A673 (cell line): ENCODE results near the gene HNF4A. TPM values are rescaled to one million over a fixed set of nuclear protein-coding genes. Genes with fewer than 3 reads are reported as not detected.
"Not testable (repeated sequence)": the region's sequence is repeated elsewhere in the genome, so short reads cannot be mapped to it uniquely, and the experiment has no call there.

Experiments
- BruUV-seq: library from RNA; stranded (reverse); fragments of 400-500 nt; replicated peaks from 2 replicates; lab custom pipeline; 2021; lab: Mats Ljungman, UMichigan
- CTCF ChIA-PET: fragments of 300-600 bp; sonication (Branson Sonifier 250); formaldehyde crosslinking; loops from one replicate; lab custom pipeline; 2022; ENCODE audit warnings: antibody characterized with exemption; lab: Charles Lee
- POLR2A ChIA-PET: fragments of 300-600 bp; sonication (Branson Sonifier 250); formaldehyde crosslinking; loops from one replicate; lab custom pipeline; 2022; ENCODE audit warnings: antibody characterized with exemption; ENCODE audit not compliant: low non-redundant PET; lab: Charles Lee
- DNase-seq: peaks from one replicate; pipeline ENCODE4 v3.0.0-alpha.2; 2015; ENCODE audit warnings: low spot score
- H3K27ac ChIP-seq: fragments of 200-600 bp; sonication (generic); 2 replicates; pipeline ENCODE4 v1.5.1; 2016; ENCODE audit warnings: mixed run types, low read depth, mild to moderate bottlenecking, mixed read lengths, antibody characterized with exemption, low read length; ENCODE audit not compliant: poor library complexity, severe bottlenecking
- H3K27me3 ChIP-seq: fragments of 200-600 bp; sonication (generic); replicated peaks from 2 replicates; pipeline ENCODE4 v1.6.1; 2017; ENCODE audit warnings: mixed run types, low read depth, mild to moderate bottlenecking, mixed read lengths, antibody characterized with exemption, low read length; ENCODE audit not compliant: insufficient read depth, poor library complexity
- H3K36me3 ChIP-seq: fragments of 200-600 bp; sonication (generic); 2 replicates; pipeline ENCODE4 v1.6.1; 2016; ENCODE audit warnings: mixed run types, mild to moderate bottlenecking, mixed read lengths, antibody characterized with exemption, low read length; ENCODE audit not compliant: insufficient read depth, poor library complexity, severe bottlenecking
- H3K4me1 ChIP-seq: fragments of 200-600 bp; sonication (generic); 2 replicates; pipeline ENCODE4 v1.6.1; 2017; ENCODE audit warnings: mixed run types, mild to moderate bottlenecking, mixed read lengths, antibody characterized with exemption, low read length; ENCODE audit not compliant: insufficient read depth, poor library complexity, severe bottlenecking
- H3K4me3 ChIP-seq: fragments of 200-600 bp; sonication (generic); 2 replicates; pipeline ENCODE4 v1.5.1; 2016; ENCODE audit warnings: low read depth, mixed run types, mild to moderate bottlenecking, mixed read lengths, low read length; ENCODE audit not compliant: poor library complexity, severe bottlenecking
- H3K9me3 ChIP-seq: fragments of 200-600 bp; sonication (generic); 2 replicates; pipeline ENCODE4 v1.6.1; 2016; ENCODE audit warnings: mixed run types, low read depth, mild to moderate bottlenecking, mixed read lengths, antibody characterized with exemption, low read length; ENCODE audit not compliant: poor library complexity, severe bottlenecking
- EZH2 ChIP-seq: fragments of 200-600 bp; sonication (generic); IDR thresholded peaks from 2 replicates; pipeline ENCODE4 v1.6.1; 2017; ENCODE audit warnings: borderline replicate concordance, low read depth, mild to moderate bottlenecking, mixed read lengths, antibody characterized with exemption, low read length; ENCODE audit not compliant: poor library complexity, severe bottlenecking
- intact Hi-C: fragments of 100-400 bp; cut with micrococcal nuclease; formaldehyde crosslinking; loops from one replicate; pipeline ENCODE4 v1.10.0; 2022; ENCODE audit not compliant: unreplicated experiment
- total RNA-seq: library from RNA; stranded (reverse); gene quantifications from 2 replicates; pipeline ENCODE4 v1.2.3, GENCODE V29; 2021
- TF ChIP-seq, protein P1 (sequence below): fragments of 300-800, 200-600 bp; sonication (generic); conservative IDR thresholded peaks from 2 replicates; pipeline ENCODE4 v1.5.1; 2017; ENCODE audit warnings: low read depth, mild to moderate bottlenecking, antibody characterized with exemption, low read length, moderate library complexity, mixed read lengths

HNF4A gene
- total RNA-seq, 1 experiment from 2014 or later = not detected

DNA sequence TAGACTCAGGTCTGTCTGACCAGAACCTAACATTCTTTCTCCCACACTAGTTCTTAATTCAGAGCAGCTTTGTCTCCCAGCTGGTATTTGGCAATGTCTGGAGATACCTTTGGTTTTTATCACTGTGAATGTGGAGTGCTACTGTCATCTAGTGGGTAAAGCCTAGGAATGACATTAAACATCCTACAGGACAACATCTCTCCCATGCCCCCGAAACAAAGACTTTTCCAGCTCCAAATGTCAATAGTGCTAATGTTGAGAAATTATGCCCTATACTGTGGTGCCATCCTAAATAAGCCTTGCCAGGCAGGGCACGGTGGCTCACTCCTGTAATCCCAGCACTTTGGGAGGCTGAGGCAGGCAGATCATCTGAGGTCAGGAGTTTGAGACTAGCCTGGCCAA is 116.0 kb downstream of the HNF4A start:
- no peaks in the 10 kb centered on the region for H3K4me1 ChIP-seq
- CTCF ChIA-PET = interaction anchor here (0.6 to 1.1 kb wide), 2 partner anchors 46 to 139 kb away, joined by 3 to 6 read pairs; no protein-coding TSS in a partner anchor
- no peaks in the 10 kb centered on the region for H3K27me3 ChIP-seq
- H3K4me3 ChIP-seq = no peak overlapping the region
- no peaks in the 10 kb centered on the region for H3K9me3 ChIP-seq
- intact Hi-C loops = no loop called here
- no TSS peak for BruUV-seq
- no peak overlapping the region for H3K27ac ChIP-seq
- H3K36me3 ChIP-seq = no peaks in the 10 kb centered on the region
- peak; percentile 32 for DNase-seq
- POLR2A ChIA-PET = interaction anchor here (0.6 kb wide), 1 partner anchor 266 kb away, joined by 4 read pairs; no protein-coding TSS in a partner anchor
- TF ChIP-seq, protein P1, sequence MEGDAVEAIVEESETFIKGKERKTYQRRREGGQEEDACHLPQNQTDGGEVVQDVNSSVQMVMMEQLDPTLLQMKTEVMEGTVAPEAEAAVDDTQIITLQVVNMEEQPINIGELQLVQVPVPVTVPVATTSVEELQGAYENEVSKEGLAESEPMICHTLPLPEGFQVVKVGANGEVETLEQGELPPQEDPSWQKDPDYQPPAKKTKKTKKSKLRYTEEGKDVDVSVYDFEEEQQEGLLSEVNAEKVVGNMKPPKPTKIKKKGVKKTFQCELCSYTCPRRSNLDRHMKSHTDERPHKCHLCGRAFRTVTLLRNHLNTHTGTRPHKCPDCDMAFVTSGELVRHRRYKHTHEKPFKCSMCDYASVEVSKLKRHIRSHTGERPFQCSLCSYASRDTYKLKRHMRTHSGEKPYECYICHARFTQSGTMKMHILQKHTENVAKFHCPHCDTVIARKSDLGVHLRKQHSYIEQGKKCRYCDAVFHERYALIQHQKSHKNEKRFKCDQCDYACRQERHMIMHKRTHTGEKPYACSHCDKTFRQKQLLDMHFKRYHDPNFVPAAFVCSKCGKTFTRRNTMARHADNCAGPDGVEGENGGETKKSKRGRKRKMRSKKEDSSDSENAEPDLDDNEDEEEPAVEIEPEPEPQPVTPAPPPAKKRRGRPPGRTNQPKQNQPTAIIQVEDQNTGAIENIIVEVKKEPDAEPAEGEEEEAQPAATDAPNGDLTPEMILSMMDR = peak; percentile 30; the same call in 1 of the 2 replicates
- TF ChIP-seq EZH2 = no peak

DNA sequence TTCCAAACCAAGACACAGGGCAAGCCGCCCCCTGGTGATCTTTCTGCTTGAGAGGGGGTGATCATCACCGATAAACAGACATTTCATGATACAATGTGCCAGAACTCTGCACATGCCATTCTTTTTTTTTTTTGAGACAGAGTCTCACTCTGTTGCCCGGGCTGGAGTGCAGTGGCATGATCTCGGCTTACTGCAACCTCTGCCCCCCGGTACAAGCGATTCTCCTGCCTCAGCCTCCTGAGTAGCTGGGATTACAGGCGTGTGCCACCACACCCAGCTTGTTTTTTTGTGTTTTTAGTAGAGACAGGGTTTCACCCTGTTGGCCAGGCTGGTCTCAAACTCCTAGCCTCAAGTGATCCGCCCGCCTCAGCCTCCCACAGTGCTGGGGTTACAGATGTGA is 116.8 kb downstream of the HNF4A start:
- H3K4me1 ChIP-seq, DNase-seq, BruUV-seq, H3K36me3 ChIP-seq, H3K9me3 ChIP-seq, intact Hi-C loops, H3K27me3 ChIP-seq, POLR2A ChIA-PET, H3K27ac ChIP-seq, H3K4me3 ChIP-seq: not testable (repeated sequence)
- CTCF ChIA-PET = interaction anchor here (0.6 kb wide), 1 partner anchor 18 kb away, joined by 3 read pairs; no protein-coding TSS in a partner anchor

DNA sequence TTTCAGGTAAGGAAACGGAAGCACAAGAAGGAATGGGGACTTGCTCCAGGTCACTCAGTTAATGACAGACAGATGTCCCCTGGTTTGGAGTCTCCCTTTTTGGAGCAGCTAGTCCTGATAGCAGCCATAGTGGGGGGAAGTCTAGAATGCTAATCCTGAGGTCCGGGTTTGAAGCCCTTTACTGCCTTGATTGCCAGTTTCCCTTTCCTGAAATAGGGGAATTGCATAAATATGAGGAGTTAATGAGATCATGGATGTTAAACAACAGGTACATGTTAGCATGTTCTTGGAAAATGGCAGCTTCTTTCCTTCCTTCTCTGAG is 119.8 kb downstream of the HNF4A start:
- TF ChIP-seq EZH2 = no peak
- TF ChIP-seq, protein P1 = no peak
- no peaks in the 10 kb centered on the region for H3K27me3 ChIP-seq
- no TSS peak for BruUV-seq
- H3K36me3 ChIP-seq = no peaks in the 10 kb centered on the region
- CTCF ChIA-PET = interaction anchor here (0.6 kb wide), 1 partner anchor 400 kb away, joined by 3 read pairs; no protein-coding TSS in a partner anchor
- H3K27ac ChIP-seq = peak overlapping the region; percentile 83
- POLR2A ChIA-PET = no interaction called here
- peak; percentile 13 for DNase-seq
- H3K4me3 ChIP-seq = peak overlapping the region; percentile 86
- no peaks in the 10 kb centered on the region for H3K9me3 ChIP-seq
- H3K4me1 ChIP-seq = no peaks in the 10 kb centered on the region
- intact Hi-C loops = no loop called here
